ENCODE results near the gene F7.

Gene F7

GRCh38 chr13:113064534-113065405 lies 40.8 kb upstream of the F7 start:
- TF ChIP-seq GATA1 (IDR thresholded peaks at IDR 0.05; ENCODE audit: low read depth, low read length): no peak
- no peak for DNase-seq

GRCh38 chr13:113065406-113066141 lies 40.0 kb upstream of the F7 start:
- DNase-seq: no peak
- TF ChIP-seq GATA1 (IDR thresholded peaks at IDR 0.05; ENCODE audit: low read depth, low read length): no peak
- TF ChIP-seq POLR2A (IDR thresholded peaks at IDR 0.05; ENCODE audit: low read length): no peak

- no peak for DNase-seq
- TF ChIP-seq POLR2A (IDR thresholded peaks at IDR 0.05; ENCODE audit: low read length): no peak
- TF ChIP-seq GATA1 (IDR thresholded peaks at IDR 0.05; ENCODE audit: low read depth, low read length): no peak
Measured at GRCh38 chr13:113066142-113066455, 39.5 kb upstream of the F7 start.

GRCh38 chr13:113066746-113067145 lies 38.8 kb upstream of the F7 start:
- TF ChIP-seq GATA1 (IDR thresholded peaks at IDR 0.05; ENCODE audit: low read depth, low read length) (no peak), POLR2A (IDR thresholded peaks at IDR 0.05; ENCODE audit: low read length) (no peak)
- no peak for DNase-seq

GRCh38 chr13:113069861-113070805 lies 35.5 kb upstream of the F7 start:
- TF ChIP-seq GATA1 (IDR thresholded peaks at IDR 0.05; ENCODE audit: low read depth, low read length): no peak
- DNase-seq: no peak

GRCh38 chr13:113070855-113071254 lies 34.7 kb upstream of the F7 start:
- no peak for DNase-seq
- TF ChIP-seq POLR2A (IDR thresholded peaks at IDR 0.05; ENCODE audit: low read length): no peak
- no peak for TF ChIP-seq GATA1 (IDR thresholded peaks at IDR 0.05; ENCODE audit: low read depth, low read length)

GRCh38 chr13:113072376-113072775 lies 33.2 kb upstream of the F7 start:
- TF ChIP-seq GATA1 (IDR thresholded peaks at IDR 0.05; ENCODE audit: low read depth, low read length) (no peak), POLR2A (IDR thresholded peaks at IDR 0.05; ENCODE audit: low read length) (no peak)
- DNase-seq: no peak

GRCh38 chr13:113073942-113074341 lies 31.6 kb upstream of the F7 start:
- no peak for TF ChIP-seq POLR2A (IDR thresholded peaks at IDR 0.05; ENCODE audit: low read length)
- TF ChIP-seq GATA1 (IDR thresholded peaks at IDR 0.05; ENCODE audit: low read depth, low read length): no peak
- DNase-seq: no peak

- no peak for DNase-seq
- TF ChIP-seq GATA1 (IDR thresholded peaks at IDR 0.05; ENCODE audit: low read depth, low read length): no peak
- TF ChIP-seq POLR2A (IDR thresholded peaks at IDR 0.05; ENCODE audit: low read length): no peak
Measured at GRCh38 chr13:113074401-113074800, 31.2 kb upstream of the F7 start.

- DNase-seq: no peak
- TF ChIP-seq POLR2A (IDR thresholded peaks at IDR 0.05; ENCODE audit: low read length) (no peak), GATA1 (IDR thresholded peaks at IDR 0.05; ENCODE audit: low read depth, low read length) (no peak)
Measured at GRCh38 chr13:113074876-113075275, 30.7 kb upstream of the F7 start.

- DNase-seq: no peak
- TF ChIP-seq POLR2A (IDR thresholded peaks at IDR 0.05; ENCODE audit: low read length): no peak
Measured at GRCh38 chr13:113075711-113076110, 29.9 kb upstream of the F7 start.

- no peak for DNase-seq
- no peak for TF ChIP-seq POLR2A (IDR thresholded peaks at IDR 0.05; ENCODE audit: low read length)
- TF ChIP-seq GATA1 (IDR thresholded peaks at IDR 0.05; ENCODE audit: low read depth, low read length): no peak
Measured at GRCh38 chr13:113076681-113077401, 28.8 kb upstream of the F7 start.

GRCh38 chr13:113077566-113077952 lies 28.0 kb upstream of the F7 start:
- TF ChIP-seq POLR2A (IDR thresholded peaks at IDR 0.05; ENCODE audit: low read length) (no peak), GATA1 (IDR thresholded peaks at IDR 0.05; ENCODE audit: low read depth, low read length) (no peak)
- no peak for DNase-seq
